T1000 (cell line): ENCODE results near the gene CFAP77.

Source experiments
- DNase-seq: peaks from one replicate; lab custom pipeline; 2025; ENCODE audit warnings: mixed read lengths; lab: John Stamatoyannopoulos, UW

CFAP77 gene

GRCh38 chr9:132582276-132582785 lies 172.3 kb downstream of the CFAP77 start, which contains the start of gene BARHL1:
BARHL1 (plus strand) TSS chr9:132582606; CDS start chr9:132582798, 192 bp downstream.
- DNase-seq: no peak

- no peak for DNase-seq
These were observed 173.0 kb downstream of the CFAP77 start for GRCh38 chr9:132582786-132583583.

- DNase-seq: no peak
These were observed 173.7 kb downstream of the CFAP77 start for GRCh38 chr9:132583584-132584304.

- no peak for DNase-seq
These were observed 174.9 kb downstream of the CFAP77 start for GRCh38 chr9:132584601-132585560.

- DNase-seq: no peak
These were observed 176.2 kb downstream of the CFAP77 start for GRCh38 chr9:132585954-132586829.

GRCh38 chr9:132586830-132587591 lies 177.0 kb downstream of the CFAP77 start:
- no peak for DNase-seq

GRCh38 chr9:132587592-132587955 lies 177.6 kb downstream of the CFAP77 start:
- no peak for DNase-seq

- no peak for DNase-seq
These were observed 178.1 kb downstream of the CFAP77 start for GRCh38 chr9:132588098-132588497.

- no peak for DNase-seq
These were observed 178.6 kb downstream of the CFAP77 start for GRCh38 chr9:132588501-132589147.

- no peak for DNase-seq
These were observed 179.4 kb downstream of the CFAP77 start for GRCh38 chr9:132589148-132590036.

- no peak for DNase-seq
These were observed 180.0 kb downstream of the CFAP77 start for GRCh38 chr9:132590037-132590317.

- no peak for DNase-seq
These were observed 180.5 kb downstream of the CFAP77 start for GRCh38 chr9:132590318-132591182.

- DNase-seq: no peak
These were observed 181.2 kb downstream of the CFAP77 start for GRCh38 chr9:132591244-132591643.

GRCh38 chr9:132591751-132592314 lies 181.8 kb downstream of the CFAP77 start:
- DNase-seq: no peak

- DNase-seq: no peak
These were observed 182.4 kb downstream of the CFAP77 start for GRCh38 chr9:132592451-132592850.

- no peak for DNase-seq
These were observed 184.4 kb downstream of the CFAP77 start for GRCh38 chr9:132594412-132594811.

GRCh38 chr9:132595319-132595718 lies 185.3 kb downstream of the CFAP77 start:
- DNase-seq: no peak
